CD4-positive, CD25-positive, alpha-beta regulatory T cell (primary cell): ENCODE measurements around the gene OR1F1. TPM values are rescaled to one million over a fixed set of nuclear protein-coding genes. Genes with fewer than 3 reads are reported as not detected.
"Not testable (repeated sequence)": the region's sequence is repeated elsewhere in the genome, so short reads cannot be mapped to it uniquely, and the experiment has no call there.

Experiments
- ATAC-seq, 2 donors: fragments of 150-1000 bp; cut with Tn5 transposase; one replicate each; pipeline ENCODE4 v1.10.0; 2021; ENCODE audit warnings: low read depth in 2 of 2, moderate number of reproducible peaks in 2 of 2, moderate library complexity in 1 of 2
- DNase-seq, 3 donors: peaks; one replicate each; pipeline versions ENCODE4 v3.0.0 to v3.0.0-alpha.2; 2012 to 2022; ENCODE audit warnings: mixed read lengths in 1 of 3
- H3K27ac ChIP-seq: one replicate; pipeline ENCODE4 v1.7.0; 2013; ENCODE audit warnings: mild to moderate bottlenecking, low read length; ENCODE audit not compliant: insufficient read depth, poor library complexity, severe bottlenecking
- H3K27me3 ChIP-seq: one replicate; pipeline ENCODE4 v1.7.0; 2013; ENCODE audit warnings: low read length; ENCODE audit not compliant: control insufficient read depth, insufficient read depth
- H3K36me3 ChIP-seq: one replicate; pipeline ENCODE4 v1.7.0; 2013; ENCODE audit warnings: mild to moderate bottlenecking, low read length, moderate library complexity; ENCODE audit not compliant: control insufficient read depth, insufficient read depth
- H3K4me1 ChIP-seq: 2 replicates; pipeline ENCODE4 v1.7.0; 2013; ENCODE audit warnings: mild to moderate bottlenecking, low read length; ENCODE audit not compliant: insufficient read depth, control insufficient read depth, poor library complexity, severe bottlenecking
- H3K4me3 ChIP-seq: one replicate; pipeline ENCODE4 v1.7.0; 2013; ENCODE audit warnings: low read depth, mild to moderate bottlenecking, low read length, moderate library complexity
- H3K9me3 ChIP-seq, 2 experiments: 1 replicate in 1 of 2; 2 replicates in 1 of 2; pipeline ENCODE4 v1.7.0; 2013; ENCODE audit warnings: low read length in 2 of 2, mild to moderate bottlenecking in 1 of 2, moderate library complexity in 1 of 2; ENCODE audit not compliant: control insufficient read depth in 2 of 2
- H3K27ac Mint-ChIP-seq, 3 donors: one replicate each; pipeline ENCODE4 v1.8.0; 2020 to 2022; ENCODE audit warnings: mild to moderate bottlenecking in 3 of 3, mixed read lengths in 3 of 3, moderate library complexity in 2 of 3
- H3K27me3 Mint-ChIP-seq: one replicate; pipeline ENCODE4 v1.8.0; 2022; ENCODE audit warnings: mild to moderate bottlenecking, mixed read lengths
- H3K36me3 Mint-ChIP-seq: one replicate; pipeline ENCODE4 v1.8.0; 2020; ENCODE audit warnings: mixed read lengths
- H3K4me1 Mint-ChIP-seq, 4 donors: one replicate each; pipeline ENCODE4 v1.8.0; 2020 to 2022; ENCODE audit warnings: mixed read lengths in 4 of 4, mild to moderate bottlenecking in 1 of 4
- H3K4me3 Mint-ChIP-seq, 4 donors: one replicate each; pipeline ENCODE4 v1.8.0; 2020 to 2022; ENCODE audit warnings: mild to moderate bottlenecking in 4 of 4, mixed read lengths in 4 of 4, moderate library complexity in 3 of 4
- H3K9me3 Mint-ChIP-seq, 7 donors: one replicate each; pipeline ENCODE4 v1.8.0; 2020 to 2022; ENCODE audit warnings: mixed read lengths in 7 of 7, mild to moderate bottlenecking in 3 of 7, moderate library complexity in 2 of 7
- polyA plus RNA-seq, 4 donors: library from polyadenylated mRNA; unstranded; fragments of 300-500 nt; fragmentation: Illumina TruSeq; gene quantifications; one replicate each; pipeline ENCODE4 v1.2.3, GENCODE V29; 2021
- total RNA-seq: library from RNA; stranded (reverse); gene quantifications from one replicate; pipeline ENCODE4 v1.2.3, GENCODE V29; 2022

Gene OR1F1
- total and polyA plus RNA-seq, 5 donors from 2014 or later: 0.20 to 0.70 (median 0.61) TPM; not detected in 2

DNA sequence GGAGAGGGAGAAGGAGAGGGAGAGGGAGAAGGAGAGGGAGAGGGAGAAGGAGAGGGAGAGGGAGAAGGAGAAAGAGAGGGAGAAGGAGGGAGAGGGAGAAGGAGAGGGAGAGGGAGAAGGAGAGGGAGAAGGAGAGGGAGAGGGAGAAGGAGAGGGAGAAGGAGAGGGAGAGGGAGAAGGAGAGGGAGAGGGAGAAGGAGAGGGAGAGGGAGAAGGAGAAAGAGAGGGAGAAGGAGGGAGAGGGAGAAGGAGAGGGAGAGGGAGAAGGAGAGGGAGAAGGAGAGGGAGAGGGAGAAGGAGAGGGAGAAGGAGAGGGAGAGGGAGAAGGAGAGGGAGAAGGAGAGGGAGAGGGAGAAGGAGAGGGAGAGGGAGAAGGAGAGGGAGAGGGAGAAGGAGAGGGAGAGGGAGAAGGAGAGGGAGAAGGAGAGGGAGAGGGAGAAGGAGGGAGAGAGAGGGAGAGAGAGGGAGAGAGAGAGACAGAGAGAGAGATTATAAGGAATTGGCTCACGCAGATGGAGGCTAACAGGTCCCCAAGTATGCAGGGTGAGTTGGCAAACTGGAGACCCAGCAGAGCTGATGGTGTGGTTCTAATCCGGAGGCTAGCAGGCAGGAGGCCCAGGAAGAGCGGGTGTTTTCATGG lies 9.8 kb downstream of the OR1F1 start:
- H3K4me3 Mint-ChIP-seq, ATAC-seq, DNase-seq, H3K9me3 Mint-ChIP-seq, H3K9me3 ChIP-seq, H3K36me3 ChIP-seq, H3K36me3 Mint-ChIP-seq, H3K27ac ChIP-seq, H3K4me3 ChIP-seq, H3K4me1 ChIP-seq: not testable (repeated sequence)
- peaks cover 0 to 22% (median 2%) of the 10 kb centered on the region in 4 donors for H3K4me1 Mint-ChIP-seq
- H3K27me3 Mint-ChIP-seq: peaks cover 49% of the 10 kb centered on the region
- H3K27me3 ChIP-seq: peaks cover 10% of the 10 kb centered on the region
- H3K27ac Mint-ChIP-seq: peak overlapping the region in 1 of 3 donors; percentile 85

DNA sequence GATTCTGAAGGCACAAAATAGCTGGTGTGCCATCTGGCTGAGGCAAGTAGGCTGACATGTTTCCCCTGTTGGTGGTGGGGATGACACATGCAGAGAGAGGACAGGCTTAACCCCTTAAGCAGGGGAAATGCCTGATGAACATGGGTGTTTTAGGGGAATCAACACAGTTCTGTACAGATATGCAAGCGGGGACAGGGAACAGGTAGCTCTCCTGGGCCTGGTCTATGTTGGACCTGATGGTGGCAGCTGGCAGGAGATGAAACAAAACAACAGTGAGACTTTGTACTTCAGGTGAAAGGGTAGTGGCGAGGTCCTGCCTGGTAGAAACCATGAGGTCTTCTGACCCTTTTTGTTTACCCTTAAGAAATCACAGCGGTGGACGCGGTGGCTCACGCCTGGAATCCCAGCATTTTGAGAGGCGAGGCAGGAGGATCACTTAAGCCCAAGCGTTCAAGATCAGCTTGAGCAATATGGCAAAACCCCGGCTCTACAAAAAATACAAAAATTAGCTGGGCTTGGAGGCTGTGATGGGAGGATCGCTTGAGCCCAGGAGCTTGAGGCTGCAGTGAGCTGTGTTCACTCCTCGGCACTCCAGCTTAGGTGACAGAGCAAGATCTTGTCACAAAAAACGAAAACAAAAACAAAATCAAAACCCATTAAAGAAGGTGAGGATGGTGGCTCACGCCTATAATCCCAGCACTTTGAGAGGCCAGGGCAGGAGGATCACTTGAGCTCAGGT lies 10.5 kb downstream of the OR1F1 start:
- H3K27ac ChIP-seq: no peak overlapping the region
- DNase-seq (no peak), ATAC-seq (no peak)
- Mint-ChIP-seq H3K4me3 (no peak overlapping the region), H3K4me1 (peaks cover 0 to 22% (median 2%) of the 10 kb centered on the region in 4 donors), H3K27me3 (peaks cover 43% of the 10 kb centered on the region), H3K27ac (peak overlapping the region in 1 of 3 donors; percentile 85), H3K9me3 (peaks cover 0 to 5% (median 0%) of the 10 kb centered on the region in 7 donors), H3K36me3 (peaks cover 4% of the 10 kb centered on the region)
- no peak overlapping the region for H3K4me3 ChIP-seq
- H3K36me3 ChIP-seq: no peaks in the 10 kb centered on the region
- no peaks in the 10 kb centered on the region for H3K4me1 ChIP-seq
- peaks cover 10% of the 10 kb centered on the region for H3K27me3 ChIP-seq
- H3K9me3 ChIP-seq: no peaks in the 10 kb centered on the region

DNA sequence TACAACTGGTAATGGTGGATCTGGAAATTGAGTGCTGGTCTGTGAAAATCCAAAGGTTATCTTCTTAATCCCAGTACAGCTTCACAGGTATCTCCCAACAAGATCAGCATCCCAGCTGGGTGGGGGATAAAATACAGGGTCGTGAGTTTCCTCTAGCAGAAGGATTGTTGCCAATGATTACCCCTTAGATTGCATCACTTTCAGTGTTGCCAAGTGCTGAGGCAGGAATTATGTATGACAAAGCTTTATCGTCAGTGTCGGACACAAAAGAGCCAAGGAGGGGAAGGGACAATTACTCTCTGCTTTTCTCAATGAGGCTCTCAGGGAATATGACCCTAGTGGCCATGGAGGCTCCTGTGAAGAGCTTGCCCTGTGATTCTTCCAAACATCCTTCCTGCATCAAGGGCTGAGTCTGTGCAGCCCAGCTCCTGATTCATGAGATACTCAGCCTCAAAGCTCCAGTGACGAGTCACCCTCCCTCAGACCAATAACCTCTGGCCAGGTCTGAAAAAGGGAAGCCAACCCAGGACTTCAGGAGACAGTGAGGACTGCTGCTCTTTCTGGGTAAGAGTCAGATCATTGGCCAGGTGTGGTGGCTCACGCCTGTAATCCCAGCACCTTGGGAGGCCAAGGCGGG lies 15.0 kb downstream of the OR1F1 start:
- H3K27ac ChIP-seq: no peak overlapping the region
- H3K27ac Mint-ChIP-seq: no peak overlapping the region
- H3K4me3 Mint-ChIP-seq: no peak overlapping the region
- no peak overlapping the region for H3K4me3 ChIP-seq
- peaks cover 0 to 14% (median 5%) of the 10 kb centered on the region in 7 donors for H3K9me3 Mint-ChIP-seq
- peaks cover 4% of the 10 kb centered on the region for H3K27me3 ChIP-seq
- H3K27me3 Mint-ChIP-seq: peaks cover 19% of the 10 kb centered on the region
- no peak for DNase-seq
- peaks cover 7 to 12% of the 10 kb centered on the region in 2 experiments for H3K9me3 ChIP-seq
- no peaks in the 10 kb centered on the region for H3K4me1 ChIP-seq
- no peak for ATAC-seq
- peaks cover 0 to 21% (median 3%) of the 10 kb centered on the region in 4 donors for H3K4me1 Mint-ChIP-seq
- peaks cover 12% of the 10 kb centered on the region for H3K36me3 Mint-ChIP-seq
- no peaks in the 10 kb centered on the region for H3K36me3 ChIP-seq

DNA sequence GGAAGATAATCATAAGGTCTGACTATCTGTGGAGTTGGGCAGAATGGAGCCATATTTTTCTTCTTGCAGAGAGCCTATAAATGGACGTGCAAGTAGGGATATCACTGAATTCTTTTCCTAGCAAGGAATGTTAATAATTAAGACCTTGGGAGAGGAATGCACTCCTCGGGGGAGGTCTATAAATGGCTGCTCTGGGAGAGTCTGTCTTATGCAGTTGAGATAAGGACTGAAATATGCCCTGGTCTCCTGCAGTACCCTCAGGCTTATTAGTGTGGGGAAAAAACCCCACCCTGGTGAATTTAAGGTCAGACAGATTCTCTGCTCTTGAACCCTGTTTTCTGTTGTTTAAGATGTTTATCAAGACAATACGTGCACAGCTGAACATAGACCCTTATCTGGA lies 17.9 kb downstream of the OR1F1 start:
- H3K27ac Mint-ChIP-seq, H3K4me1 ChIP-seq, DNase-seq, H3K27ac ChIP-seq, ATAC-seq, H3K4me3 Mint-ChIP-seq, H3K4me1 Mint-ChIP-seq, H3K36me3 ChIP-seq, H3K4me3 ChIP-seq, H3K27me3 Mint-ChIP-seq, H3K27me3 ChIP-seq: not testable (repeated sequence)
- Mint-ChIP-seq H3K36me3 (peaks cover 12% of the 10 kb centered on the region), H3K9me3 (peaks cover 0 to 14% (median 5%) of the 10 kb centered on the region in 7 donors)
- H3K9me3 ChIP-seq: peaks cover 7 to 12% of the 10 kb centered on the region in 2 experiments

DNA sequence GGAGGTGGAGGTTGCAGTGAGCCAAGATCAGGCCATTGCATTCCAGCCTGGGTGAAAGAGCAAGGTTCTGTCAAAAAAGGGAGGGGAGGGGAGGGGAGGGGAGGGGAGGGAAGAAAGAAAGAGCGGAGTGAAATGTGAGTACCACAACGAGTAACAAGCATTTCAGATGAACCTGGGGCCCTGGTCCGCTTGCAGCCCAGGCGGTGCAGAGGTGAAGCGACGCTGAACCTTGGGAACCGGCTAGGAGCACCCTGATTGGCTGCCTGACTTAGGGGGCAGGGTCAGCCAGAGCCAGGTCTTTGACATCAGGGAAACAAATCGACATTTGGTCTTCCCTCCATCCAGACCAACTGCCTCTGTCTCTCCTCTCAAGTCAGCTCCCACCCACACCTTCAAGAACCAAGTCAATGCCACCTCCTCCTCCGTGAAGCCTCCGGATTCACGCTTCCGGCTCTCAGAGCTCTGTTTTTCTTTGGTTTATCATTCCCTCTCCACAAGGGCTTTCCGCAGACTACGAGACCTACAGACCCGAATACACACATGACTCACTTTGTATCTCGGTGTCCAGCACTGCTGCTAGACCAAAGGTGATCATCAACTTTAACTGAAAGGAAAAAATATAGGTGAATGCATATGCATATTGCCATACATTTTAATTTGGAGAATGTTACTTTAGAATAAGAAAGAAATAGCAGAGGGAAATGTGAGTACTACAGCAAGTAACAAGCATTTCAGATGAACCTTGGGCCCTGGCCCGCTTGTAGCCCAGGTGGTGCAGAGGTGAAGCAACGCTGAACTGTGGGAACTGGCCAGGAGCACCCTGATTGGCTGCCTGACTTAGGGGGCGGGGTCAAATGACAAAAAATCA lies 19.3 kb downstream of the OR1F1 start:
- Histone ChIP-seq H3K36me3 (no peaks in the 10 kb centered on the region), H3K4me3 (no peak overlapping the region), H3K27me3 (no peaks in the 10 kb centered on the region), H3K27ac (no peak overlapping the region), H3K9me3 (peaks cover 7 to 12% of the 10 kb centered on the region in 2 experiments), H3K4me1 (no peaks in the 10 kb centered on the region)
- H3K4me3 Mint-ChIP-seq: no peak overlapping the region
- DNase-seq: no peak
- peaks cover 7% of the 10 kb centered on the region for H3K27me3 Mint-ChIP-seq
- no peak for ATAC-seq
- peaks cover 0 to 16% (median 3%) of the 10 kb centered on the region in 4 donors for H3K4me1 Mint-ChIP-seq
- peaks cover 12% of the 10 kb centered on the region for H3K36me3 Mint-ChIP-seq
- peak overlapping the region in 1 of 3 donors; percentile 58 for H3K27ac Mint-ChIP-seq
- H3K9me3 Mint-ChIP-seq: peaks cover 0 to 14% (median 5%) of the 10 kb centered on the region in 7 donors

DNA sequence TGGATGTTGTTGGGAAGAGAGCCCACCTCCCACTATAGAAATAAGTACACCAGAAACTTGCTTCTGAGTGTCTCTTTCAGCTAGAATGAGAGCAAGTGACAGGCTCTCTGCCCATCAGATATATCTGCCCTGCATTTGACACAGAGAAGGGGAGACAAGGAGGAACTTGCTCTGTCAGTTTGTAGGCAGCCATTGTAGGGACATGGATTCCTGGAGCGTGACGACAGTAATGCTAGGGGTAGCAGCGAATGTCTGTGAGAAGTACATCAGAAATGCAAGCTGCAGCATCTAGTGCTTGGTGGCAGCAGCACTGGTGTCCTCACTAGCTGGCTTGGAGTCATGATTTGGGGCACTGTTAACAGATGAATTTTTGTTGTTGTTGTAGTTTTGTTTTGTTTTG lies 24.0 kb downstream of the OR1F1 start:
- Histone ChIP-seq H3K4me3 (no peak overlapping the region), H3K27ac (no peak overlapping the region), H3K4me1 (peaks cover 28% of the 10 kb centered on the region), H3K27me3 (no peaks in the 10 kb centered on the region), H3K9me3 (no peaks in the 10 kb centered on the region), H3K36me3 (no peaks in the 10 kb centered on the region)
- no peak for ATAC-seq
- no peaks in the 10 kb centered on the region for H3K36me3 Mint-ChIP-seq
- peaks cover 14 to 48% (median 29%) of the 10 kb centered on the region in 4 donors for H3K4me1 Mint-ChIP-seq
- H3K9me3 Mint-ChIP-seq: peaks cover 0 to 21% (median 3%) of the 10 kb centered on the region in 7 donors
- no peak for DNase-seq
- peak overlapping the region; percentile 20 to 86 (median 65) for H3K27ac Mint-ChIP-seq
- H3K4me3 Mint-ChIP-seq: peak overlapping the region in 1 of 4 donors; percentile 21
- H3K27me3 Mint-ChIP-seq: peaks cover 5% of the 10 kb centered on the region

DNA sequence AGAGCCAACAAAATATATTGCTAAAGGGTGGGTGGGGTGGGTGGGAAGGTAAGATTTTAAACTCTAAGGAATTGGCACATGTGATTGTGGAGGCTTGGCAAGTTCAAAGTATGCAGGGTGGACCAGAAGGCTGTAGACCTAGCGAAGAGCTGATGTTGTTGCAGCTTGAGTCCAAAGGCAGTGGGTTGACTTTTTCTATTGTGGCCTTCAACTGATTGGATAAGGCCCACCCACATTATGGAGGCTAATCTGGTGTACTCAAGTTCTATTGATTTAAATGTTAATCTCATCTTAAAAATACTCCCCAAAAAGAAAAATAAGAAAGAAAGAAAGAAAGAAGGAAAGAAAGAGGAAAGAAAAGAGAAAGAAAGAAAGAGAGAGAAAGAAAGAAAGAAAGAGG lies 24.6 kb downstream of the OR1F1 start:
- H3K4me3 Mint-ChIP-seq: peak overlapping the region in 1 of 4 donors; percentile 58
- H3K9me3 ChIP-seq: no peaks in the 10 kb centered on the region
- H3K27ac ChIP-seq: no peak overlapping the region
- H3K4me3 ChIP-seq: no peak overlapping the region
- peaks cover 32% of the 10 kb centered on the region for H3K4me1 ChIP-seq
- ATAC-seq: no peak
- H3K9me3 Mint-ChIP-seq: peaks cover 0 to 20% (median 5%) of the 10 kb centered on the region in 7 donors
- peak overlapping the region in 2 of 3 donors; percentile 75 to 86 for H3K27ac Mint-ChIP-seq
- no peaks in the 10 kb centered on the region for H3K36me3 Mint-ChIP-seq
- H3K36me3 ChIP-seq: no peaks in the 10 kb centered on the region
- peaks cover 17 to 50% (median 33%) of the 10 kb centered on the region in 4 donors for H3K4me1 Mint-ChIP-seq
- H3K27me3 ChIP-seq: no peaks in the 10 kb centered on the region
- no peak for DNase-seq
- peaks cover 5% of the 10 kb centered on the region for H3K27me3 Mint-ChIP-seq
